NCI-H748 (cell line): ENCODE measurements around the gene SIRPB2.
A peak's percentile ranks its signal among the peaks of the same experiment; 100 is the strongest.

Experiments used
- DNase-seq: peaks from one replicate; lab custom pipeline; 2025; ENCODE audit not compliant: unreplicated experiment; lab: John Stamatoyannopoulos, UW

SIRPB2 gene

GRCh38 chr20:1443085-1443484 lies 48.1 kb downstream of the SIRPB2 start:
- no peak for DNase-seq

GRCh38 chr20:1442304-1442703 lies 48.9 kb downstream of the SIRPB2 start:
- DNase-seq, result no peak

- DNase-seq, result no peak
These were observed 50.1 kb downstream of the SIRPB2 start for GRCh38 chr20:1441133-1441532.

- DNase-seq, result peak; percentile 34
These were observed 51.2 kb downstream of the SIRPB2 start for GRCh38 chr20:1440024-1440423.

GRCh38 chr20:1438361-1438760 lies 52.9 kb downstream of the SIRPB2 start:
- DNase-seq, result no peak

GRCh38 chr20:1437235-1437904 lies 53.9 kb downstream of the SIRPB2 start:
- DNase-seq, result peak; percentile 79

GRCh38 chr20:1436263-1436662 lies 55.0 kb downstream of the SIRPB2 start:
- DNase-seq, result no peak

GRCh38 chr20:1435337-1435699 lies 55.9 kb downstream of the SIRPB2 start:
- no peak for DNase-seq

- DNase-seq, result peak; percentile 52
These were observed 56.5 kb downstream of the SIRPB2 start for GRCh38 chr20:1434571-1435336.

GRCh38 chr20:1431158-1431557 lies 60.1 kb downstream of the SIRPB2 start:
- peak; percentile 39 for DNase-seq

GRCh38 chr20:1430004-1430451 lies 61.2 kb downstream of the SIRPB2 start:
- DNase-seq, result no peak

GRCh38 chr20:1429143-1429728 lies 62.0 kb downstream of the SIRPB2 start:
- no peak for DNase-seq

GRCh38 chr20:1427457-1428054 lies 63.7 kb downstream of the SIRPB2 start:
- DNase-seq, result peak; percentile 98

- DNase-seq, result no peak
These were observed 64.9 kb downstream of the SIRPB2 start for GRCh38 chr20:1426231-1426849.
